ENCODE results near the gene PLD3.
A peak's percentile ranks its signal among the peaks of the same experiment; 100 is the strongest.
"Not testable (repeated sequence)": the region's sequence is repeated elsewhere in the genome, so short reads cannot be mapped to it uniquely, and the experiment has no call there.

The PLD3 gene

DNA sequence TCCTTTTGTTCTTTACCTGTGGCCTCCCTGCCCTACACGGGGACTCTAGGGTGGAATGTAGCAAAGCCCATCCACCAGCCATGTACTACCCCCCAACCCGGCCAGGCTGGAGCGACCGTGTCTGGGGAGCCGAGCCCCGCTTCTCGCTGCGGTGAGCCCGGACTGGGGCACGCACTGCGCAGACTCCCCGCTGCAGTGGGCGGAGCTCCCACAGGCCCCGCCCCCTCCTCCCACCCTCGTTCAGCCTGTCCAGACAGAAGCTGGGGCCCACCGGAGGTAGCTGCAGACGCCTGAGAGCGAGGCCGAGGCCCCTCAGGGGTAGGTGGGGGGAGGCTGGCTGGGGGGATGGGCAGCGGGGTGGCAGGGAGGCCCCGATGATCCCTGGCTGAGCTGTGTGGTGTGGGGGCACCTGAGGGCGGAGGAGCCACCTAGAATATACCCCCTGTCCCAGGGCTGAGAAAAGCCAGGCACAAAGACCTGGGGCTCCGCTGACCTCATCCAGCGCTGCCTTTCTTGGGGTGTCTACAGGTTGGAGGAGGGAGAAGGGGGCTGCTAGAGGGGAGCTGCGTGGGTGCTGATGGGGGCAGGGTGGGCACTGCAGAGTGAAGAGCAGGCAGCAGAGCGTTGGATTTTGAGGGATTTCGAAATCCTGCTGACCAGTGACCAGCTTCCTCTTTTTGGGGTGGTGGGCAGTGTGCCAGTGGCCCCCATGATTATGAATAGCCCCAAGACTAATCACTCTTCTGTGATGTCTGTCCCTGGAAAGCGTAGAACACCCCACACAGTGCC lies 17.3 kb downstream of the PLD3 start:
- DNase-seq, result peak; percentile 88

DNA sequence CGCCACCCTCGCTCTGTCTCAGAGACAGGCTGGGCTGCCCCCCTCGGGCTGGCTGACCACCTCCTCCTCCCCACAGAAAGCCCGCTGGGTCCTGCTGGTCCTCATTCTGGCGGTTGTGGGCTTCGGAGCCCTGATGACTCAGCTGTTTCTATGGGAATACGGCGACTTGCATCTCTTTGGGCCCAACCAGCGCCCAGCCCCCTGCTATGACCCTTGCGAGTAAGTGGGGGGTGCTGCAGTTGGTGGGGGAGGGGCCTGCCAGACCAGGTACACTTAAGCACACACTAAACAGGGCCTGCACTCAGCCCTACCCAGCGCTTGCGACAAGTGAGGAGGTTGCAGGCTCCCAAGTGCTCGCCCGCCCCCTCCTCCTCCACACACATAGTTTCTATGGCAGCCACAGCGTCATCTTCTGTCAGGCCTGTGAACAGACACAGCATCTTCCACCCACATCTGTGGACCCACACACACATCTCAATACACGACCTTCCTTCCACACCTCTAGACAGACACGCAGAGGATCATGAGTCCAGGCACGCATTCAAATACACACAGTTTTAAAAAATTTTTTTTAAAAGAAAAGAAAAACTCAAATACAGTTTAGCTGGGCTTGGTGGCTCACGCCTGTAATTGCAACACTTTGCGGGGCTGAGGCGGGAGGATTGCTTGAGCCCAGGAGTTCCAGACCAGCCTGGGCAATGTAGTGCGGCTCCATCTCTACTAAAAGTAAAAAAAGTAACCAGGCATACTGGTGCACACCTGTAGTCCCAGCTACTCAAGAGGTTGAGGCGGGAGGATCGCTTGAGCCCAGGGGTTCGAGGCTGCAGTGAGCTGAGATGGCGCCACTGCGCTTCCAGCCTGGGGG lies 18.4 kb downstream of the PLD3 start:
- DNase-seq, result no peak

DNA sequence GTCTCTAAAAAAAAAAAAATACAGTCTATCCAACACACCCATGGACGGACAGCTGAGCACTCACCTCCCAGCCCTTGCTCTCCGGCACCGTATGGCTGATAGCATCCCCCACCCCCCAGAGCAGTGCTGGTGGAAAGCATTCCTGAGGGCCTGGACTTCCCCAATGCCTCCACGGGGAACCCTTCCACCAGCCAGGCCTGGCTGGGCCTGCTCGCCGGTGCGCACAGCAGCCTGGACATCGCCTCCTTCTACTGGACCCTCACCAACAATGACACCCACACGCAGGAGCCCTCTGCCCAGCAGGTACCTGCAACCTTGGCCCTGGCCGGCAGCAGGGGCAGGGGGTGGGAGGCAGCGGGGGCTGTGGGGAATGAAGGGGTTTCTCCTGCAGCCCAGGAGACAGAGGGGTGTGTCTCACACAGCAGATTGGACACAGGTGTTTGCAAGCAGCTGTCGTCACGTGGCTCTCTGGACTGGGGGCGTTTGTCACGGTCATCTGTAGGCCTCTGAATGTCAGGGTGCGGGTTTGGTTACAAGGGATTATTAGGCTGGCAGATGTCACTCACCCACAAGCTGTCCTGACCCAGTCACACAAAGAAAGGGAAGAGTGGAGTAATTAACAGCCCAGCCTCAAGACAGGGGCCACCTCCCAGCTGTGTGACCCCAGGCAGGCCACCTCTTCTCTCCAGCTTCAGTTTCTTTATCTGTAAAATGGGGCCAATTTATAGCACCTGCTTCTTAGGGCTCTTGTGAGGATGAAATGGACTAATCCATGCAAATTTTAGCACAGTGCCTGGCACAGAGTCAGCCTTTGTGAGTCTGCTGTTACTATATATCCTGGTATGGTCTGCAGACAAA lies 19.3 kb downstream of the PLD3 start:
- DNase-seq, result no peak

DNA sequence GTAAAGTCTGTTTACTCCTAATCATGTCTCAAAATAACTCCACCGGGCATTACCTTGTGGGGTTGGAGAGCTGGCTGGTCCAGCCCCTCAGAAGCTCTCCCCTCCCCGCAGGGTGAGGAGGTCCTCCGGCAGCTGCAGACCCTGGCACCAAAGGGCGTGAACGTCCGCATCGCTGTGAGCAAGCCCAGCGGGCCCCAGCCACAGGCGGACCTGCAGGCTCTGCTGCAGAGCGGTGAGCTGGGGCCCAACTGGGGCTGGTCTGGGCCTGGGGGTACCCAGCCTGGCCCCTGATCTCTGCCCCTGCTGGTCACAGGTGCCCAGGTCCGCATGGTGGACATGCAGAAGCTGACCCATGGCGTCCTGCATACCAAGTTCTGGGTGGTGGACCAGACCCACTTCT lies 21.3 kb downstream of the PLD3 start:
- DNase-seq, result no peak

DNA sequence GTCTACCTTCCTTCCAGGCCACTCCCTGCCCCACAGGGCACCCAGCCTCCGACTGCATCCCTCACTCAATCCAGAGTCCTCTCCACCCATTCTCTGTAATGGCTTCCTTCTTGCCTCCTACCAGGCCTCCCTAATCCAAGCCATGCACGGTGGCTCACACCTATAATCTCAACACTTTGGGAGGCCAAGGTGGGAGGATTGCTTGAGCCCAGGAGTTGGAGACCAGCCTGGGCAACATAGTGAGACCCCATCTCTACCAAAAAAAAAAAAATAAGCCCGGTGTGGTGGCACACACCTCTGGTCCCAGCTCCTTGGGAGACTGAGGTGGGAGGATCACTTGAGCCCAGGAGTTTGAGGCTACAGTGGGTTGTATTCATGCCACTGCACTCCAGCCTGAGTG lies 21.8 kb downstream of the PLD3 start:
- DNase-seq, result not testable (repeated sequence)

DNA sequence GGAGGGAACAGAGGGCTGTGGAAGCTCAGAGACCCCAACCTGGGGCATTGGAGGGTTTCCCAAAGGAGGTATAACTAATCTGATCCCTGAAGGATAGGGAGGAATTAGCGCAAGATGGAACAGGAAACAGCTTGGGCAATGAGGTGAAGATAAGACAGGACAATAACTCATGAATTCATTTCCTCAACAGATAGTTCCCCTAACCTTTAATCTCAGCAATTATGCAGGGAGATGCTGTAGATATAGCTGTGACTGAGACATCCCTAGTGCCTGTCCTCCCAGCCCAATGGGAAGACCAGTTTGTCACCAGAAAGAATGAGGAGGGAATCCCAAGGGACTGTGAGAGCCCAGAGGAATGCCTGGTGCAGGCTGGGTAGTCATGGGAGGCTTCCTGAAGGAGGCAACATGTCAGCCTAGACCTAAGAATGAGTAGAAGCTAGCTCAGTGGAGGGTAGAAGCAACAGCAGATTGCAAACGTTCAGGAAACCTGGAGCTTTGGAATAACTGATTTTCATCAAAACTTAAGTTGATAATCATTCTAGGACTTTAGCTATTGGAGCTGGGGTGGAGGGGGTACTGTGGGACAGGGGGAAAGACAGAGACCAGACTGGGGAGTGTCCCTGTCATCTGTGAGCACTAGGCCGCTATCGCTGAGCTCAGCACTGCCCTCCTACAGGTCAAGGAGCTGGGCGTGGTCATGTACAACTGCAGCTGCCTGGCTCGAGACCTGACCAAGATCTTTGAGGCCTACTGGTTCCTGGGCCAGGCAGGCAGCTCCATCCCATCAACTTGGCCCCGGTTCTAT lies 22.7 kb downstream of the PLD3 start:
- DNase-seq, result no peak

DNA sequence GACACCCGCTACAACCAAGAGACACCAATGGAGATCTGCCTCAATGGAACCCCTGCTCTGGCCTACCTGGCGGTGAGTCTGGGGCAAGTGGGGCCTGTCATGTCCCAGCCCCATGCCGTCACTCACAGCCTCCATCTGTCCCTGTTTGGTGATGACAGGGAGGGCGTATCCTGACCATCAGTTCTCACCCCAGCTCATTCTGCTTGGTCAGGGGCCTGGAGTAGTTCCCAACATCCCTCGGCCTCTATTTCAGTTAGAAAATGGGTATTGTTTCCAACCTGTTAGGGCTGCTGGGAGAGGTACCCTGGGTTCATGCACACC lies 23.3 kb downstream of the PLD3 start:
- DNase-seq, result no peak

DNA sequence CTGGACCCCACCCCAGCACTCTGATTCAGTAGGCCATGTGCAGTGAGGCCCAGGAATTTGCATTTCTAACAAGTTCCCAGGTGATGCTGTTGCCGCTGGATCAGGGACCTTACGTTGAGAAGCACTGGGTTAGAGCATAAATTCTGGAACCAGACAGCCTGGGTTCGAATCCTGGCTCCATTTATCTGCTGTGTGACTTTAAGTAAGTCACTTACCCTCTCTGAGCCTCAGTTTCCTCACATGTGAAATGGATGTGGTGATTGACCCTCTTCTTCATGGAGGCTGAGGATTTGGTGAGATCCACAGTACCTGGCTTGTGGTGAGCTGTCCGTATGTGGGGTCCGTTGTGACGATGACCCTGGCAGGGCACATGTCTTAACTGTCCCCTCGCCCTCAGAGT lies 25.6 kb downstream of the PLD3 start:
- no peak for DNase-seq

DNA sequence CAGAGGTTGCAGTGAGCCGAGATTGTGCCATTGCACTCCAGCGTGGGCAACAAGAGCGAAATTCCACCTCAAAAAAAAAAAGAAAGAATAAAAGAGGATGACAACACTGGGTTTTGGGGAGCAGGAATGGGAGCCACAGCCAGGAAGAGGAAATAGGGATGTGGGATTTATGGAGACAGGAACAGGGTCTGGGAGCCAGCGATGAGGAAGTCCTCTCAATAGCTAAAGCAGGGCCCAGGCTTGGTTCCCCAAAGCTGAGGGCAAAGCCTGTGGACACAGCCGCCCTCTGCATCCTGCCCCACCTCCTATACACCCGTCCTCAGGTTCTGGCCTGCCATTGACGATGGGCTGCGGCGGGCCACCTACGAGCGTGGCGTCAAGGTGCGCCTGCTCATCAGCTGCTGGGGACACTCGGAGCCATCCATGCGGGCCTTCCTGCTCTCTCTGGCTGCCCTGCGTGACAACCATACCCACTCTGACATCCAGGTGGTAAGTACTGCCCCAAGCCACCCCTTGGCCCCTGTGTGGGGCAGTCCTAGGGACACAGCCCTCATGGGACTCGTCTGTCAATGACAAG lies 27.9 kb downstream of the PLD3 start:
- DNase-seq, result no peak

DNA sequence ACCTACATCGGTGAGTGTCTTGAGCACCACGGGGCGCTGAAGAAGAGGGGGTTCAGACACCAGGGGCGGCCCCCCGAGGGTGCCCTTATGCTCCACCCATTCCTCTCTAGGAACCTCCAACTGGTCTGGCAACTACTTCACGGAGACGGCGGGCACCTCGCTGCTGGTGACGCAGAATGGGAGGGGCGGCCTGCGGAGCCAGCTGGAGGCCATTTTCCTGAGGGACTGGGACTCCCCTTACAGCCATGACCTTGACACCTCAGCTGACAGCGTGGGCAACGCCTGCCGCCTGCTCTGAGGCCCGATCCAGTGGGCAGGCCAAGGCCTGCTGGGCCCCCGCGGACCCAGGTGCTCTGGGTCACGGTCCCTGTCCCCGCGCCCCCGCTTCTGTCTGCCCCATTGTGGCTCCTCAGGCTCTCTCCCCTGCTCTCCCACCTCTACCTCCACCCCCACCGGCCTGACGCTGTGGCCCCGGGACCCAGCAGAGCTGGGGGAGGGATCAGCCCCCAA lies 29.4 kb downstream of the PLD3 start:
- DNase-seq, result no peak

DNA sequence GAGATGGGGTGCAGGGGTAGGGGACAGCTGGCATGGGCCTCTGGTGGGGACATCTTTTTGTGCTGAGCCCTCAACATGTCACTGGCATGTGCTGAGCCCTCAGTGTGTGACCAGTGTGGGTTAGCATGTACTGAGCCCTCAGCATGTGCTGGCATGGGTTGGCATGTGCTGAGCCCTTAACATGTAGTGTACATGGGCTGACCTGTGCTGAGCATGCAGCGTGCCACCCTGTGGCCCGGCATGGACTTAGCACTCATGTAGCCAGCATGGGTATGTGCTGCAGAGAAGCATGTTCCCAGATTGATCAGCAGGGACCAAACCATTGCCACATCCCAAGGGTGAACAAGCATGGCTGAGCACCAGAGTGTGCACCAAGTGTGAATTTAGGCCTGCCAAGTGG lies 30.0 kb downstream of the PLD3 start:
- DNase-seq, result no peak

DNA sequence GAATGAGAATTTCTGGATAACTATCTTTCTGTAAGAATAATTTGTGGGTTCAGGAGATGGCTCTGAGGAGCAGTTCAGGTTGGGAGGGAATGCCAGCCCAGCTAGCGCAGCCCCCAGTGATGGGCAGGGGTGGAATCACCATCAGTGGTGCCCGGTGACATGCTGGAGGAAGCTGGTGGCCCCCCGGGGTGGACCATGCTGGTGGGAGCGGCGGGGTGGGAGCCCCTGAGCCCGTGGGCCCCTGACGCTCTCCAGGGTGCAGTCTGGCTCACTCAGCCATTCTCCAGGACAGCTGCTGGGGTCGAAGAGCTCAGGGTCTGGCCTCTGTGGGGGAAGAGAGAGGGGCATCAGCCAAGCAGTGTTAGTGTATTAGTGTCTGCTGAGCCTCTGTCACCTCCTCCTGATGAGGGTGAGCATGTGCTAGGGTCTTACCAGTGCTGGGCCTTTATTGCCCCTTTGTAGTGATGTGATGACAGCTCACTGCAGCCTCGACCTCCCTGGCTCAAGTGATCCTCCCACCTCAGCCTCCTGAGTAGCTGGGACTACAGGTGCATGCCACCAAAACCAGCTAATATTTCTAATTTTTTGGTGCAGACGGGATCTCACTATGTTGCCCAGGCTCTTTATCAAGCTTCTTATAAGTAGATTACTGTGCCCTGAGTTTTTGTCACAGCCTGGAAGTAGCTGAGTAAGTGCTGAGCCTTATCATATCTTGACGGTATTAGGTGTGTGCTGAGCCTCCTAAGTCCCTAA lies 31.1 kb downstream of the PLD3 start:
- DNase-seq, result no peak

DNA sequence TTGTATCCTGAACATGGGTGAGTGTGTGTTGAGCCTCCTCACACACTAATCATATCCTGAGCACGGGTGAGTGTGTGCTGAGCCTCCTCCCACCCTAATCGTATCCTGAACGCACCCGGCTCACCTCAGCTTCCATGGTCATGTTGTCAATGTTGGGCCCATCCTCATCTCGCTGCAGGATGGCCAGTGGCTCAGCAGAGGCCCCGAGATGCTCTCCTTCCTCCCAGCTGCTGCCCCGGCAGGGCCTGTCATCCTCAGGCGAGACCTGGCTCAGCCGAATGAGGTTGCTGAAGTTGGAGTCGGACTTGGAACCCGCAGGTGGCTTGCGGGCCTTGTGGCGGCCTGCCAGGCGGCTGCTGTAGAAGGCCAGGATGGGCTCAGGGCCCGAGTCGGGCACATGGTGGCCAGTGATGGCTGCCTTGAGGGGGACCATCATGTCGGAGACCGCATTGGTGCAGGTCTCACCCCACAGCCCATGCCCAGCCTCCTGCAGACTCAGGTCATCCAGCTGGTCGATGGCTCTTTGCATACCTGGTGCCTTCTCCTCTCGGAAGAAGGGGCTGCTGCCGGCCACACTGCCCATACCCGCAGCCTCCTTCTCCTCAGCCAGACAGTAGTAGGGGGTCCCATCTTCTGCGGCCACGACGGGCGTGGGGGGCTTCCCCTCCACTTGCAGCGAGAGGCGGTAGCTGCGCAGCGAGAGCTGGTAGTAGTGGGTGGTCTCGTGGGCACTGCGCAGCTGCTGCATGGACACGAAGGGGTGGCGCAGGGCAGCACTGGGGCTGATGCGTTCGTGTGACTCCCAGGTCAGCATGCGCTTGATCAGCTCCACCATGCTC lies 31.9 kb downstream of the PLD3 start:
- DNase-seq, result no peak

DNA sequence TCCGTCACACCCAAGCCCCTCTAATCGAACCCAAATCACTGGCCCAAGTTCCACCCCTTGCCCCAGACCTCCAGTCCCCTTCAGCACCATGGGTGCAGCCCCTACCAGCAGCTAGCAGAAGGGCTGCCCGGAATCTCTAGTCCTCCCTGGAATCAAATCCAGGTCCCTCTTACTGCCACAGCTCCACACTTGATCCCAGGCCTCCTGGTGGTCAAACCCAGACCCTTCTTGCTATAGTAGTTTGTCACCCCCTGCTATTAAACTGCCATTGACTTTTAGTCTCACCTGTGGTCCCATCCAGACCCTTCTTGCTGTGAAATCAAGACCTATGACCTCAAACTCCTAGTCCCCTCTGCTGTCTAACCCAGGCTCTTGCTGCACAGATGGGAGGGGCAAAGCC lies 32.8 kb downstream of the PLD3 start:
- no peak for DNase-seq

DNA sequence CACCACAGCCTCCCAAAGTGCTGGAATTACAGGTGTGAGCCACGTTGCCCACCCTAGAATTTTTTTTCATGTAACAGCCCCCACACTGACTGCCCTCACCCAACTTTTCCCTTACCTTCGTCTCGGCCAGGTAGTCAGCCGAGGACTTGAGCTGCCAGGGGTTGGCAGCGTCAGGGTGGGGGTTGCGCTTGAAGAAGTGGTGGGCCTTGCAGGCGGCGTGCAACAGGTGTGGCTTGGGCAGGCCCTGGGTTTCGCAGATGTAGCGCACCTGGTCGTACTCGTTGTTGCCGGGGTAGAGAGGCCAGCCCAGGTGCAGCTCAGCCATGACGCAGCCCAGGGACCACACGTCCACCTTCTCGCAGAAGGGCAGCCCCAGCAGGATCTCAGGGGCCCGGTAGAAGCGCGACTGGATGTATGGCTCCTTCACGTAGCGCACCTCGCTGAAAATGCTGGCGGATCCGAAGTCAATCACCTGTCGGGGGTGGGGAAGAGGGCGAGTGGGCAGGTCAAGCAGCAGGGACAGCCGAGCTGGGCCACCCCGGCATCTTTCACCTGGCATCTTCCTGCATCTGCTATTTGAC lies 35.3 kb downstream of the PLD3 start:
- no peak for DNase-seq

DNA sequence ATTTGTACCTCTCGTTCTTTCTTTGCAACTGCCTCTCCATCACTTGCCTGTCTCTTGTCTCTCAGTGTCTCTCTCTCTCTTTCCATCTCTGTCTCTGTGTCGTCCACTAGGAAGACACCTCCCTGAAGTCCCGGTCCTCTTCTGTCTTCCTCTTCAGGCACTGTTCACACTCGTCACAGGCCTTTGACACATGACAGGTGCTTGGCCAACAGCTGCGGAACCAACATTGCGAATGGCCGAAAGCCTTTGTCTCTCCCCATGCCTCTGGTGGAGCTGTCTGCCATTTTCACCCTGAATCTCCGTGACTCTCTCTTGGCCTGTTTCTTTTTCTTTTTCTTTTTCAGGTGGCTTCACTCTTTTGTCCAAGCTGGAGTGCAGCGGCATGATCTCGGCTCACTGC lies 38.7 kb downstream of the PLD3 start:
- DNase-seq, result no peak

DNA sequence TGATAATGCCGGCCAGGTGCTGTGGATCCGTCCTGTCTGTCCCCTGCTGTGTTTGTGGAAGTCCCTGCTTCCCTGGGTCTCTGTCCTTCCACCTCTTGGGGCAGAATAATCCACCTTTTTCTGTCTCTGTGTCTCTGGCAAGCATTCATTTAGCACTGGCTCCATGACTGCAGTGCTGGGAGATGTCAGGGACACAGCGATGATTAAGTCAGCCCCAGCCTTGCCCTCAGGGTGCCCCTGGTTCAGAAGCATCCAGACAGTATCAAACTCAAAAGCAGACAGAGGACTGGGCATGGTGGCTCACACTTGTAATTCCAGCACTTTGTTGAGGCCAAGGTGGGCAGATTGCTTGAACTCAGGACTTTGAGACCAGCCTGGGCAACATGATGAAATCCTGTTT lies 40.0 kb downstream of the PLD3 start:
- no peak for DNase-seq

DNA sequence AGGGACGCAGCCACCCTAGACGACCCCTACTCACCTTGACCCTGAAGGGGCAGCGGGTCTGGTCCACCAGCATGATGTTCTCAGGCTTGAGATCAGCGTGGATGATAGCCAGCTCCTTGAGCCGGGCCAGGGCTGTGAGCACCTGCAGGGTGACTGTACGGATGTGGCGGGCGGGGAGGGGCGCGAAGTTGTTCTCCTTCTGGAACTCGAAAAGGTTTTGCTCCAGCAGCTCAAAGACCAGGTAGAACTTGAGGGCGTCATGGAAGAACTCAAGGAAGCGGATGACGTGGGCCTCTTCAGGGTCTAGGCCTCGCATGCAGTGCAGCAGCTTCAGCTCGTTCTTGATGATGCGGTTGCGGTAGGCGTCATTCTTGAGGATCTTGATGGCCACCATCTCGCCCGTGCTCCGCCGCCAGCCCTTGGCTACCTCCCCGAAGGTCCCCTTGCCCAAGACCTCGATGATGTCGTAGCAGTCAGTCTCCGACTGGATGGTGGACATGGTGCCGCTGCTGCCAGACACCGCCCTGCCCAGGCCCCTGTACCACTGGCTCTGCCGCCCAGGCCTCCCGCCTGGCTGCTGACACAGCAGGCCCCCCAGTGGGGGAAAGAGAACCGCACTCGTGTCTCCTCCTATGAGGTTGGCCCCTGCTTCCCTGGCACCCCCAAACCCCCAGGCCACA lies 41.0 kb downstream of the PLD3 start:
- no peak for DNase-seq

DNA sequence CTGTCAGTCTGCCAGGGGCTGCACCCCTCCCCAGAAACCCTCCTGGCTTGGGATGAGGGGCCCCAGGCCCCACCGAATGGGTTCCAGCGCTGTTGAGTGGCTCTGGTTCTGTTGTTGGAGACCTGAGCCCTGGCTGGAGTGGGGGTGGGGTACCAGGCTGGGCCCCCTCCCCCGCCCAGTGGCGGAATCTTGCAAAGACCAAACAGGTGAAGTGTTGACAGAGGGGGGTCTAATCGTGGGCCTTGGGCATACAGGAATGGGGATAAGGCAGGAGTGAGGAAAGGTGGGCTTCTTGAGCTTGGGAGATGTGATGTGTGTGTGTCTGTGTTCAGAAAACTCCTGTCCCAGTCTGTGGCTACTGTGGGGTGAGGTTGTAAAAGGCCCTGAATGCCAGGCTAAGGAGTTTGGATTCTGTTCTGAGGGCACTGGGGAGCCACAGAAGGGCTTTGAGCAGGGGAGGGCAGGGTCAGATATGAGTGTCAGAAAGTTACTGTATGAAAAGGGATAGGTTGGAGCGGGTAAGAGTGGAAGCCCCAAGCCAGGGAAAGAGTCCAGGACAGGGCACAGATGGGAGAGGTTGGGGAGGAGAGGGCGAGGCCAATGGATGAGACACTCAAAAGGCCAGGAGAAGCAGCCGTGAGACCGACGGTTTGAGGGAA lies 41.7 kb downstream of the PLD3 start, which contains the start of gene HIPK4:
Gene HIPK4 (minus strand): TSS at position 98 of the 659 bp plus-strand sequence. CDS start 279 bp downstream, outside the sequence.
- DNase-seq, result no peak
